Choroid plexus epithelial cell (primary cell): Measurements from ENCODE around the gene ROGDI.

ENCODE experiments used
- DNase-seq: peaks from one replicate; pipeline ENCODE4 v3.0.0-alpha.2; 2010; ENCODE audit warnings: low read depth
- H3K4me3 ChIP-seq: 2 replicates; pipeline ENCODE4 v1.5.1; 2011; ENCODE audit warnings: low read depth, mild to moderate bottlenecking, control low read depth, low read length, moderate library complexity
- TF ChIP-seq, protein P1 (sequence below): conservative IDR thresholded peaks from 2 replicates; pipeline ENCODE4 v1.5.1; 2011; ENCODE audit warnings: low read depth, mild to moderate bottlenecking, control low read depth, inconsistent platforms, low read length, moderate library complexity

Gene ROGDI

GRCh38 chr16:4783951-4784336 is 18.5 kb downstream of the ROGDI start:
- TF ChIP-seq, protein P1, sequence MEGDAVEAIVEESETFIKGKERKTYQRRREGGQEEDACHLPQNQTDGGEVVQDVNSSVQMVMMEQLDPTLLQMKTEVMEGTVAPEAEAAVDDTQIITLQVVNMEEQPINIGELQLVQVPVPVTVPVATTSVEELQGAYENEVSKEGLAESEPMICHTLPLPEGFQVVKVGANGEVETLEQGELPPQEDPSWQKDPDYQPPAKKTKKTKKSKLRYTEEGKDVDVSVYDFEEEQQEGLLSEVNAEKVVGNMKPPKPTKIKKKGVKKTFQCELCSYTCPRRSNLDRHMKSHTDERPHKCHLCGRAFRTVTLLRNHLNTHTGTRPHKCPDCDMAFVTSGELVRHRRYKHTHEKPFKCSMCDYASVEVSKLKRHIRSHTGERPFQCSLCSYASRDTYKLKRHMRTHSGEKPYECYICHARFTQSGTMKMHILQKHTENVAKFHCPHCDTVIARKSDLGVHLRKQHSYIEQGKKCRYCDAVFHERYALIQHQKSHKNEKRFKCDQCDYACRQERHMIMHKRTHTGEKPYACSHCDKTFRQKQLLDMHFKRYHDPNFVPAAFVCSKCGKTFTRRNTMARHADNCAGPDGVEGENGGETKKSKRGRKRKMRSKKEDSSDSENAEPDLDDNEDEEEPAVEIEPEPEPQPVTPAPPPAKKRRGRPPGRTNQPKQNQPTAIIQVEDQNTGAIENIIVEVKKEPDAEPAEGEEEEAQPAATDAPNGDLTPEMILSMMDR: no peak
- no peak overlapping the region for H3K4me3 ChIP-seq
- no peak for DNase-seq

GRCh38 chr16:4783251-4783950 is 19.0 kb downstream of the ROGDI start:
- DNase-seq: no peak
- TF ChIP-seq, protein P1: no peak
- no peak overlapping the region for H3K4me3 ChIP-seq

- TF ChIP-seq, protein P1: no peak
- DNase-seq: no peak
- H3K4me3 ChIP-seq: no peak overlapping the region
These were observed 22.2 kb downstream of the ROGDI start for GRCh38 chr16:4780235-4780634.

DNA sequence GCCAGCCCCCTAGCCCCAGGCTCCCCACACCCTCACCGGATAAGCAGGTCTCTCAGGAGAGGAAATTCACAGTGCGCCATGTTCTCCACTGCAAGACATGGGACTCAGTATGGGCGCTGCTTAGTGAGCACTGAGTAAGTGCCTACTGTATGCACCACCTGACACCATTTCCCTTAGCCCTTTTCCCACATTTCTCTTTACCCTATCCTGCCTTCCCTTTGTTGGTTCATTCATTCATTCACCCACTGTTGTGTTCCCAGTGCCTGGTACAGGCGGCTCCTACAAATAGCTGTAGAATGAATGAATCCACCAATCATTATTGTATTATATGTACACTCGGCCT is 24.4 kb downstream of the ROGDI start:
- no peak for DNase-seq
- H3K4me3 ChIP-seq: no peak overlapping the region
- TF ChIP-seq, protein P1: no peak

GRCh38 chr16:4777339-4778049 is 24.9 kb downstream of the ROGDI start:
- DNase-seq: no peak
- TF ChIP-seq, protein P1: no peak
- H3K4me3 ChIP-seq: no peak overlapping the region

GRCh38 chr16:4776141-4776705 is 26.2 kb downstream of the ROGDI start:
- TF ChIP-seq, protein P1: no peak

GRCh38 chr16:4775005-4775404 is 27.4 kb downstream of the ROGDI start:
- H3K4me3 ChIP-seq: no peak overlapping the region
- TF ChIP-seq, protein P1: no peak
- no peak for DNase-seq

More at GRCh38 chr16:4776141-4776705, 26.2 kb downstream of the ROGDI start:
- no peak overlapping the region for H3K4me3 ChIP-seq
- DNase-seq: no peak
